ENCODE results near the gene LGALS9.
"Not testable (repeated sequence)": the region's sequence is repeated elsewhere in the genome, so short reads cannot be mapped to it uniquely, and the experiment has no call there.

Gene LGALS9

DNA sequence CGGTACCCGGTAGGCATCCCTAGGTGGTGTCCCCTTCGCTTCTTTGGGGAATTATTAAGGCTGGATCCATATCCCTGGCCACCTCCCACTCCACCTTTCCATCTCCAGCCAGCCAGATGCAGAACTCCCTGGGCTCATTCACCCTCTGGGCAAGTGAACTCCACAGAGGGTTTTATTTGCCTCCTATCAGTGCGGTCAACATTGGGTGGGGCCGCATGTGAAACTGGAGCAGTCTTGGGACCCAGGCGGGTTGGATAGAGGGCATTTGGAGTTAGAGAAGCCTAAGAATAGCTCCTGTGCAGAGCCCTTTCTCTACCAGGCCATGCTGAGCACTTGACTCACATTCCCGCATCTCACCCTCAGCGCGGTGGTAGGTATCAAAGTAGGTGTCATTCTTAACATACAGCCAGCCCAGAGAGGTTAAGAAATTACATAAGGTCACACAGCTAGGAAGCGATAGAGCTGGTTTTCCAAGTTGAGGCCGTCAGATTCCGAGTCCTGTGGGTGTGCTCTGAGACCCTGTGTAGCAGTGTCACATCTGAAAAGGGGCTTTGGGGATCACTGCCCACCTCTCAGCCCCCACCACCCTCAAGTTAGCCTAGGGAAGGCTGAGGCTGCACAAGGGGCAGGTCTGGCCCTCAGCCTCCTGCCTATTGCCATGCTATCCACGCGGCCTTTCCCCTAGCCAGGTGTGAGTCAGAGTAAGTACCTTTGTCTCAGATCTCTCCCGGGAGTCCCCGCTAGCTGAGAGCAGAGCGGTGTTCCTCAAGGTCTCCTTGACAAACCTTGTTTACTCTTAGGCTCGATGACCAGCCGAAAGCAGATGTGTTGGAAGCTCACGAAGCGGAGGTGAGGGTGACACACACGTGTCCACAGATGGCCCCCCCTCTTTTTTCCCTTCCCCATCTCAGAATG, 26.9 kb upstream of the LGALS9 start:
- no peak for DNase-seq

DNA sequence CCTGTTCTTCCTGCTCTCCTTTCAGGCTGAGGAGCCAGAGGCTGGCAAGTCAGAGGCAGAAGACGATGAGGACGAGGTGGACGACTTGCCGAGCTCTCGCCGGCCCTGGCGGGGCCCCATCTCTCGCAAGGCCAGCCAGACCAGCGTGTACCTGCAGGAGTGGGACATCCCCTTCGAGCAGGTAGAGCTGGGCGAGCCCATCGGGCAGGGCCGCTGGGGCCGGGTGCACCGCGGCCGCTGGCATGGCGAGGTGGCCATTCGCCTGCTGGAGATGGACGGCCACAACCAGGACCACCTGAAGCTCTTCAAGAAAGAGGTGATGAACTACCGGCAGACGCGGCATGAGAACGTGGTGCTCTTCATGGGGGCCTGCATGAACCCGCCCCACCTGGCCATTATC, 25.6 kb upstream of the LGALS9 start:
- DNase-seq, result no peak

DNA sequence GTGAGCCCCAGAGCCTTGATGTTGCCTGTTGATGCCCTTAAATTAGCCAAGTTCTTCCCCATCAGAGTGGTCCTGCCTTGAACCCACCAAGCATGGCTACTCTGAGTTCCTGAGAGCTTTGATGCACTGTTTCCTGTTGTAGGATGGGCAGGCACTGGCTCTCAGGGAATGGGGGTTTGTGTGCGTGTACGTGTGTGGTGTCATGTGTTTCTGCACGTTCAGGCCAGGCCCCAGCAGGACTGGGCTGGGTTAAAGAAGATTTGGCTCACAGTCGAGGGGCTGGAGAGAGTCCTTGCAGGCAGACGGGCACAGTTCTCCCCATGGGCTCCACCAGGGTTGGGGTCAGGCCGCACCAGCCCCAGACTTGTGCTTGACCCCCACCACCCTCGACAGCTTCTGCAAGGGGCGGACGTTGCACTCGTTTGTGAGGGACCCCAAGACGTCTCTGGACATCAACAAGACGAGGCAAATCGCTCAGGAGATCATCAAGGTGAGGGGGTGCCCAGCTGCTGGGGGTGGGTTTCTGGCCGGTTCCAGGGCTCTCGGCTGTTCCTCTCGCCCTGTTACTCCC, 23.4 kb upstream of the LGALS9 start:
- DNase-seq, result no peak

DNA sequence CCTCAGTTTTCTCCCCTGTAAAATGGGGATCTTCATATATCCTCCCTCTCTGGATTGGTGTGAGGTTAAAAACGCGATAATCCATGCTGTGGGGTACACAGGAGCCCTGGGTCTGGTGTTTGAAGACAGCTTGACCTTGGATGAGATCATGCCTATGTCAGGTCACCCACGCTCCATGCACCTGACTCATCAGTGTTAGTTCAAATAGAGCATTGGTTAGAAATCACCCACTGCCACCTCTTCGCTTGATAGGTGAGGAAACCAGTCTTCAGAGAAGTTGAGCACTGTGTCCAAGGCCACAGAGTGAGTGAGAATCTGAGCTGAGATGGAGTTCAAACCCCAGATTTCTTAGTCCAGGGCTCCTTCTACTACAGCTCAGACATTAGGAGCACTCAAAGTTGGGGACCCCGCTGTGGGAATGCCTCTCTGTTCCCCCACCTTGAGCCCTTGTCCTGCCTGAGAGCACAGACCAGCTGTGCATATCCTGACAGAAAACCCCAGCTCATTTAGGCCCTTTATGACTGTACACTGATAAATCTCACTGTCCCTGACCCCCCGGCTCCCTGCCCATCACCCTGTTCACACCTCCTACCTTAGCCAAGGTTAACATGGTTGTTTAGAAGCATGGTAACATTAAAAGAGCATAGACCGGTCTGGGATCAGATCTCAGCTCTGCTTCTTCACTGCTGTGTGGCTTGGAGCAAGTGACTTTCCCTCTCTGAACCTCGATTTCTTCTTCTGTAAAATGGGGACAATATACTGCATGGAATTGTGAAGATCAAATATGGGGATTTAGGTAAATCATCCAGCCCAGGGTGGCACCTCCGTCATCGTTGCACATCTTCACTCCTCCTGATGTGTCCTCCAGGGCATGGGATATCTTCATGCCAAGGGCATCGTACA, 22.4 kb upstream of the LGALS9 start:
- peak; percentile 19 for DNase-seq

DNA sequence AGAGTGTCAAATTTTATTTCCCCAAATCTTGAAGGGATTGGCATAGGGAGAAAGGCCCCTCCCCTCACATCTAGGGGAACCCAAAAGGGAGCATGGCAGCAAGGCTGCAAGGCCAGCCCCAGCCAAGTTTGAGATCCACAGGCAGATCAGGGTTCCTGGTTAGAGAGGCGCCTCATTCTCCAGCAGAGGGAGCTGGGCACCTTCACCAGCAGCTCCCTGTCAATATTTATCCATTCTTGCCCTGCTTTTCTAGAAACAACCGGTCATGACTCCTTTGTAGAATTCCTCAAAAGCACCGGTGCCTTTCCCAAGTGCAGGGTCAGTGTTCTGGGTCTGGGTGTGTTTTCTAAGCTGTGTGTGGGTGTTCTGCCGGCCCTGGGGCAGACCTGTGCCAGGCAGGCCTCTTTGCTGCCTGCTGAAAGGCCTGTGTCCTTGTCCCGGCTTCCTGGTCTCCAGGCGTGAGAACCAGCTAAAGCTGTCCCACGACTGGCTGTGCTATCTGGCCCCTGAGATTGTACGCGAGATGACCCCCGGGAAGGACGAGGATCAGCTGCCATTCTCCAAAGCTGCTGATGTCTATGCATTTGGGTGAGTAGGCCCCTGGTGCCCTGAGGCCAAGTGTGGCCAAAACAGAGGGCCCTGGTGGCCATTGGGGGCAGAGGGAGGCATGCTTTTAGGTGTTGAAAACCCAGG, 21.2 kb upstream of the LGALS9 start:
- no peak for DNase-seq

DNA sequence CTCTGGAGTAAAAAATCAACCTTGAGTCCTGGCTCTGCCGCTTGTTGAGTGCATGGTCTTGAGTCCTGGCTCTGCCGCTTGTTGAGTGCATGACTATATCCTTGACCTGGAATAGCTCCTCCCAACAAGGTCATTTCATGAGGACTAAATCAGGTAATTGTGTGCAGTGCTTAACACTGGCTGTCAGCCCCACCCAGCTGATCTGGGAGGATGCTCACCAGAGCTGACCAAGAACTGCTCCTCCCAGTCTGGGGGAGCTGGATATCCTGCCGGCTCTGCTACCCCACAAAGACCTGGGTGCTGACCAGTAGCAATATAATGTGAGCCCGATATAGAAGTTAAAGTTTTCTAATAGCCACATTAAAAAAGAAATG, 20.7 kb upstream of the LGALS9 start:
- no peak for DNase-seq

DNA sequence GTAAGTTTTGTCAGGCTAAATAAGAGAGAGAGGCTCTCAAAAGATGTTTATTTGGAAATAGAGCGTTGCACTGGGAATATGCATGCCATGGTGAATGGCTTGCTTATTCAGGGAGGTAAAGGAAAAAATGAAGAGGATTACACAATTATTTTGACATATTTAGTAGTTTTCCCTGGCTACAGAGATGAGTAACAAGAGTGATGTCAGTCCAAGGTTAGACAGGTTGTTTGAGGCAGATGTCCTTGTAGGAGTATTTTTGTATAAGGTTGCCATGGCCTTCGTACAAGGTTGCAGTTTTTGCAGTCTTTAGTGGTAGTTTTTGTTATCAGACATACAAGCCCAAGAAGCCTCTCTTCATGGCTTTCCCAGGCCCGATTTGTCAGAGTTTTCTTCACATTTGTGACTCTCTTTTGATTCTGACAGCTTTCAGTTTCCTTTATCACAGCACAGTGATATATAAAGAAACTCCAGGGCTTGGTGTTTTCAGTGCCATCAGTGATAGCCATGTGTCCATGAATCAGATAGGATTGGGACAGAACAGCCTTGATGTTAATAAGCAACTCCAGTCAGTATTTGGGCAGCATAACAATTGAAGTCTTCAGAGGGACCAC, 18.7 kb upstream of the LGALS9 start:
- peak; percentile 22 for DNase-seq

DNA sequence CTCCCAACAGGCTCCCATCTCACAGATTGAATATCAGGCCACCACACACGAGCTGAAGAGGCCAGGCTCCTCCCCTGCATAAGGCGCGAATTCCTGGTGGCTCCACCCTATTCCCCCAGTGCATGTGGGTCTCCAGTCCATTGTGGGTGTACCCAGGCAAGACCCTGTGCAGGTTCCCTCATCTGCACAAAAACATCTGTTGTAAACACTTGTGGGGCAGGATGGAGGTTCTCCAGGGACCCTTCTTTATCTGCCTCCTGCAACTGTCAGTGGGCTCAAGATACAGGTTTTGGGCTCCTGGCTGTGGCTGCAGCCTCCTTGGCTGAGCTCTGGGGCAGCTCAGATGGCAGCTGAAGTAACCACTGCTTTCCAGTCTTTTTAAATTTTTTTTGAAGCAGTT, 17.6 kb upstream of the LGALS9 start:
- no peak for DNase-seq

DNA sequence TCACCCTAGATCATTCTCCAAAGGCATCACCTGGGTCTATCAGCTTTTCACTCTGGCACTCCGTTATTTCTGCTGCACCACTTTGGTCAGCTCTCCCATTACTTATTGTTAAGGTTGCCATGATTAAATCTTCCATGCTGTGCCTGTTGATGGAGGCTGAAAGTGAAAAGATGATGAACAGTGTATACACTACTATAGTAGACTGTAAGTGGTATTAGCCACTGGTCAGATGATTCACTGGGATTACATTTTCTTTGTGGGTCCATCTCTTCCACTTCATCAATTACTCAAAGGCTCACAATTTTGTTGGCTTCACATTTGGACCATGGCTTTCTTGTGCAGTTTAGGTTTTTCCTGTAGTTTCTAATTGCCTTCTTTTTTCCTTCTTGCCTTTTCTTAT, 15.9 kb upstream of the LGALS9 start:
- DNase-seq, result no peak

DNA sequence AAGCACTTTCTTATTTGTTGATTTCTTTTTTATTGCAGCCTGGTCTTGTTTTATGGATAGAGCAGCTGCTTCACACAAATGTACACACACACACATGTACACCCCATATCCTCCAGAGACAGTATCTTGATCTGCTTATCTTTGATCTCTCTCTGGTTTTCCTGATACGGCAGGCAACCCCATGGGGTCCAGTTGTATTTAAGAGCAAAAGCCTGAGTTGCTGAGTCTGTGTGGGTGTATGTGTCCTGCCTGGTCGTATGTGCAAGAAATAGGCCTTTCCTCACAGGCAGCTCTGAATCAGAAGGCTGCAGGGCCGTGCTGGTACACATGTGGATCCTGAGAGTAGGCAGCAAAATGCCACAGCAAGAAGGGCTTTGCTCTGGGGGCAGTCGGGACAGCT, 14.6 kb upstream of the LGALS9 start:
- peak; percentile 34 for DNase-seq

DNA sequence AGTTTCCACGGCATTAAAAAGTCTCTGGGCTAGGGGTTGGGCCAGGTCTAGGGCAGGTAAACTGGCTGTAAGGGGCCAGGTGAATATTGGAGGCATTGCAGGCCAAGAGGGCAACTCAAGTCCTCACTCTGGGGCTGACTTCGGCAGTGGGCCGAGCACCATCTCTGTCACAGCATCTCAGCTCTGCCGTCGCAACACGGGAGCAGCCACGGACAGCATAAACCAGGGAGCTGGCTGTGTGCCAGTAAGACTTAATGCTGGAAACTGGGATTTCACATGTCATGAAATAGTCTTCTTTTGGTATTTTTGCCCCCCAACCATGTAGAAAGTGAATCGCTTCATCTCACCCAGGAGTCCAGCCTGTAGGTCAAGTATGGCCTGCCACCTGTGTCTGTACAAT, 12.6 kb upstream of the LGALS9 start:
- no peak for DNase-seq

DNA sequence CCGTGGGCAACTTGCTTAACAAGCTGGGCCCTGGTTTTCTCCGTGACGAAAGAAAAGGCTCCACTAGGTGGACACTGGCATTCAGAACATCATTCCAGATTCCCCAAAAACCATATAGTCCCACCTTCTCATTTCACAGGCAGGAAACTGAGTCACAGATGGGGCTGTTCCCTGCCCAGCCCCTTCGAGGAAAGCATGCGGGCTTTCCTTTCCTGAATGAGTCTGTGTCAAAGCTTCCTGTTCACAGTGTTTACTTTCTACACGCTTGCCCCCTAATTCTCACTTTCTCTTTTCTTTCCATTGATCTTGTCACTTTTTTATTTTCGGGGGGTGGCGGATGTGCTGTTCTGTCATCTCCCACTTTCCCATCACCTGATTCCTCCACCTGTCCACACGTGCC, 10.3 kb upstream of the LGALS9 start:
- peak; percentile 47 for DNase-seq

DNA sequence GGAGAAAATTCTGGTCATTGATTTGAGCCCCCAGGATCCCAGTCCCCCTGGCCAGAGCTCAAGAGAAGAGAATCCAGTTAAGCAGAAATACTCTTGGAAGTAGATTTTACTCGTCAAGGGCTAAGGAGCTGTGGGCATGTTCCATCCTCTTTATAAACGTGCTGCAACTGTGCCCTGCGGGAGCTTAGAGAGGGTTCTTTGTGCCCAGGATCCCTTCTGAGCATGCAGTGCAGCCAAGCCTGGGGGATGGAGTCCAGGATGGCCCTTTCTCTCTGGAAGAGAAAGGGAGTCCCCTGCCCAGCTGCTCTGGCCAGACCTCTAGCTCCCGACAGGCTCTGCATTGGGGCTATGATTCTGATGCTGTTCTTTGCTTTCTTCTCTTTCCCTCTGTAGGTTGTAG, 9.5 kb upstream of the LGALS9 start:
- DNase-seq, result no peak

DNA sequence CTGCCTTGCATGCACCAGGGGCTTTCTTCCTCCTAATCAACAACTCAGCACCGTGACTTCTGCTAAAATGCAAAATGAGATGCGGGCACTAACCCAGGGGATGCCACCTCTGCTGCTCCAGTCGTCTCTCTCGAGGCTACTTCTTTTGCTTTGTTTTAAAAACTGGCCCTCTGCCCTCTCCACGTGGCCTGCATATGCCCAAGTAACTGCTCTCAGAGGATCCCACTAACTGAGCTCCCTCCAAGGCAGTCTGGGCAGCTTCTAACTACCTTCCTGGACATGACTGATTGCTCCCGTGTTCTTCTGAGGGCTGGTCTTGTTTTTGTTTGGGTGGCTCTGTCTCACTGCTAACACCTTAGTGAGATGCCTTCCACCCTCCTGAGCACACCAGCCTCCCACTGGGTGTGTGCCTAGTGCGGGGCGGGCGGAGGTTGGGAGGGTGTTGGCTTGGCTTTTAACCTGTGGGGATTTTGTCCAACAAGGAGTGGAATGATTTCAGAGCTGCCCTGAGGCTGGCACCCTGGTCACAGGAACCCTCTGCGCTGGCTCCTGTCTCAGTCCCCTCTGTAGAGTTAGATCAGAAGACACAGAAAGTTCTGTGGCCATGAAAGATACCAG, 8.9 kb upstream of the LGALS9 start:
- DNase-seq, result no peak

DNA sequence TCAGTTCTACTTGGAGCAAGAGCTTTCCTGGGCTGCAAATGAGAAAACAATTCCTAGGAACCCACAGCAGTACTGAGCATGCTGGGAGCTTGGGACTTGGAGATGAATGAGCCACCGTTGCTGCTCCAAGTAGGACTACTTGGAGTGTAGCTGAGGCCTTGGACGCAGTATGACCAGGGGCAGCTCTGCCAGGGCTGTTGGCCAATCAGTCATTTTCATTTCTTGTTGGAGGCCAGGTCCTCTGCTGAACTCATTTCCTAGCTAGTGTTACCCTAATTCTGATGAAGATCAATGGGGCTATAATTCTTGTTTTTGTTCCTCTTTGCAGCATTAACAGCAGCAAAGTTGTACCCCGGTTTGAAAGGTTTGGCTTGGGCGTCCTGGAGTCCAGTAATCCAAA, 8.0 kb upstream of the LGALS9 start:
- no peak for DNase-seq

DNA sequence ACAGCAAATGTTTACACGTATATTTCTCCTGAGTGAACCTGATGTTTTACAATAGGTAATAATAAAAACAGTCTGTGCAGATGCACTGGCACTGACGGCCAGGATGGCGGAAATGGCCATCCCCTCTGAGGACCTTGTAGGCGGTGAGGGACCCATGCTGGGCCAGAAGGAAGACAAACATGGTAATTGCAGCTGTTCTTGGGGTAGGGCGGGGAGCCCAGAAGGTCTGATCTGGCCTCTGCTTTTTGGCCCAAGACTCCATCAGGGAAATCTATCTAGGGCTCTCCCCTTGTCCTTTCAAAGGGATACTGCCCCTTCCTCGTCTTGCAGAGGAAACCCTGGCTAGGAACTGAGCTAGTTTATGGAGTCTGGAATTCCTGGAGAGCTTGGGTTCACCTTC, 7.4 kb upstream of the LGALS9 start:
- DNase-seq, result no peak

DNA sequence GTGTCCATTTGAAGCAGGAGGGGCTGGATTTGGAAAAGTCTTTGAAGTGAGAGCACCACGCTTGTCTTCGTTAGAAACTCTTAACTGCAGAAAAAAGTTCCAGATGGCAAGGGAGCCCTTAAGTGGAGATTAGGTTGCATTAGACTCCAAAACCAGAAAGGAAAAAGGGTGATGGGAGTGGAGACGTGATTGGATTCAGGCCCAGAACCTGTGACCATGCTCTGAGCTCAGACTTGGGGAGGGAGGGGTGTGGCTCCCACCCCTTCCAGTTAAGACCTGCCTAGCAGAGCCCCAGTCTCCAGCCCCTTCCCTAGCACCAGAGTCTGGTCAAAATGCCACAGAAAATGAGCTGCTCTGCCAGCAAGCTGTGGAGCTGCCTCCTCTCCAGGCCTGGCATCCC, 6.4 kb upstream of the LGALS9 start:
- no peak for DNase-seq

DNA sequence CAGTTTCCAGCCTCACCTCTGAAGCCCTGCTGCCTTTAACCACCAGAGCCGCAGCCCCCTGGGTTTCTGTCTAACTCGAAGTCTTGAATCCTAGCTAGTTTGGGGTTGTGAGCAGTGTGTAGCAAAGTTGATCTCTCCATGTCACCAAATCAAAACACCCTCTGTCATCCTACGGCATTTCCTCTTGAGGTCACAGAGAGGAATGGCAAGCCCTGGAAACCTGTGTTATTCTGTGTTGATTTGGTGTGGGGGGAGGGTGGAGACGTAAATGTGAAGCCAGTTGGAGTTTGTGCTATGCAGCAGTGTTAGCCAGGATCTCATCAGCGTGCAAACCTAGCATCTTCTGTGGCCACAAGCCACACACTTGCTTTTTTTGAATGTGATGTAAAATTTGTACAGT, 5.1 kb upstream of the LGALS9 start:
- no peak for DNase-seq

DNA sequence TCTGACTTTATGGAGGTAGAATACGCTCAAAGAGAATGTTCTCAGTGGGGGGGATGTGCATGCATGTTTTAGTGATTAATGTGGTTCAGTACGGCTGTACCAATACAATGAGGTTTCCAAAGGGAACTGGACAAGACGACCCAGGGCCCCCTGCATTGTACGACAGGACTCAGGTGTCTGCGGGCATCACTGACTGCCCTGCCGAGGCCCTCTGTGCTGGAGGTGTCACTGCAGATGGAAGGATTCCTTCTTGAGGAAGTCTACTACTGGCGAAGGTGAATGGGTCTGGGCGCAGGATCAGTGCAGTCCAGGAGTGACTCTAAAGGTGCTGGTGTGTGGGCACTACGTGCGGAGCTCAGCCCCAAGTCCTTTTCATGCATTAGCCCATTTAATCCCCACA, 3.5 kb upstream of the LGALS9 start:
- no peak for DNase-seq

DNA sequence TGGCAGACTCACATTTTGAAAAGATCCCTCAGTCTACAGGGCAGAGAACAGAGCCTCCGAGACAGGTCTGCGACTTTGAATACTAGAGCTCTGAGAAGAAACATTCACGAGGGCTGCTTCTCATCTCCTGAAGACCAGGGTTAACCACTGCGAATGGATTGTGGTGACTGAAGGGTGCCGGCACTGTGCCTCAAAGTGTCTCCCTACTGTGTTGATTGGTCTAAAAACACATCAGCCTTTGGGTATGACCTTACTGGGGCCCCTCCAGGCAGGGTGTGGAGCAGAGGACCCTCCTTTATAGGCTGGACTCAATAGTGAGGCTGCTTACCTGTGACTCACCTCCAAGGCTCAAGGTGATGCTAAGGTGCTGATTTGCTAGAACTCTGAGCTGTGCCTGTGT, 2.6 kb upstream of the LGALS9 start:
- peak; percentile 11 for DNase-seq

DNA sequence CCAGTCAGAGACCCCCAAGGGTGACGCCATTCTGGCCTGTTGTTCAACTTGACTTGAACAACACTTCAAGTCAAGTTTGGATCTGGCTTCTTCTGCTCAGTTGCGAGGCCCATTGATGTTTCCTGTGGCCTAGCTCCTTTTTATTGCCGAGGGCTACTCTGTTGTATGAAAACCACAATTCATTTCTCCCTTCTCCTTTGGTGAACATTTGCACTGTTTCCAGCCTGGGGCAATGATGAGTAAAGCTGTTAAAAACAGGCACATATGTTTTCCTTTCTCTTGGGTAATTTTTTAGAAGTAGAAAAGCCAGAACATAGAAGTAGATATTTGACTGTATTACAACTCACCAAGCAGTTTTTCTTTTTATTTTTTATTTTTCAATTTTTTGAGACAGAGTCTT, 1.7 kb upstream of the LGALS9 start:
- not testable (repeated sequence) for DNase-seq

DNA sequence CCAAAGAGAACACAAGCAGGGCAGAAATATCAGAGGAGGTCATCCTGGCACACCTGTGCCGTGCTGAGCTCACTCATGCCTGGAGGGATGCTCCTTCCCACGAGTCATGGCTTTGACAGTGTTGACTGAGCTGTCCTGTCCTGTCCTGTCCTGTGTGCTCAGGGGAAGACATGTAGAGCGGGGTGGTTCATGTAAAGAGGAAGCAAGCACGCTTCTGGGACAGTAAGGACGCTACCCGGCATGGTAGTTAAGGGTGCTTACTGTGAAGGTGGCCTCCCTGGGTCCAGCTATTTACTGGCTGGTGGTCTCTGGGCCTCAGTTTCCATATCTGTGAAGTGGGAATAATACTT, 398 bp downstream of the LGALS9 start:
- no peak for DNase-seq
